ENCODE data around the gene GCNT1. TPM values are rescaled to one million over a fixed set of nuclear protein-coding genes. Genes with fewer than 3 reads are reported as not detected.
A peak's percentile ranks its signal among the peaks of the same experiment; 100 is the strongest.
"Not testable (repeated sequence)": the region's sequence is repeated elsewhere in the genome, so short reads cannot be mapped to it uniquely, and the experiment has no call there.

Gene GCNT1
- total RNA-seq, 1 experiment from 2014 or later: 5.5 TPM

- DNase-seq (ENCODE audit: low read depth): no peak
Observed at GRCh38 chr9:76490249-76490990, 31.4 kb downstream of the GCNT1 start.

DNA sequence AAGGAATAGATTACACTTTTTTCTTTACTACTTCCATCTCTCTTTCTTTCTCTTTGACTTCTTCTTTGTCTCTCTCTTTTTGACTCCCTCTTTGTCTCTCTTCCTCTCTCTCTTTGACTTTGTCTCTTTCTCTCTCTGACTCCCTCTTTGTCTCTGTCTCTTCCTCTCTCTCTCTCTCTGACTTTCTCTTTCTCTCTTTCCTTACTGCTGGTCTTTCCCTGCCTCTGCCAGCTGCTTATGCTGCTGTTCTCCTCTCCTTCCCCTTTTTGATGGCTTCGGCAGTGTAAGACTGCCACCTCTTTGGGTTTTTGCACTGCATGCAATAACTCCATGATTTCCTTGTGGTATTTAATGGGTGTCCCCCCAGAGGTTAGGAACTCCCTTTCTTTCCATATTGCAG lies 32.1 kb downstream of the GCNT1 start:
- not testable (repeated sequence) for DNase-seq (ENCODE audit: low read depth)

DNA sequence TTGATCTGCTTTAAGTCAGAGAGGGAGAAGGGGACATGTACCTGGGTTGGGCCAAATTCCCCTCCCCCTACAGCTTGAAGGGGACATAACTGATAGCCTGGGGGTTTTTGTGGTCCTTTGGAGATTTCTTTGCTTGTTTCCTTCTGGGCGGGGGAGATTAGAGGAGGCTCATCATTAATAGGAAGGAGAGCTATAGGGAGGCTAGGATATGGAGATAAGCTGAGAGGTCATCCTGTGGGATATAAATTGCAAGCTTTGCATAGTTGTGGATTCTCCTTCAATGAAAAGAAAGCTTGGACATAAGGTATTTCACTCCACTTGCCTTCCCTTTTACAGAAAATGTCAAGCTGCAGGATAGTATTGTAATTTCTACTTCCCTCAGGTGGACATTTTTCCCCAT lies 34.5 kb downstream of the GCNT1 start:
- not testable (repeated sequence) for DNase-seq (ENCODE audit: low read depth)

GRCh38 chr9:76500061-76500460 lies 41.1 kb downstream of the GCNT1 start:
- no peak for DNase-seq (ENCODE audit: low read depth)

DNA sequence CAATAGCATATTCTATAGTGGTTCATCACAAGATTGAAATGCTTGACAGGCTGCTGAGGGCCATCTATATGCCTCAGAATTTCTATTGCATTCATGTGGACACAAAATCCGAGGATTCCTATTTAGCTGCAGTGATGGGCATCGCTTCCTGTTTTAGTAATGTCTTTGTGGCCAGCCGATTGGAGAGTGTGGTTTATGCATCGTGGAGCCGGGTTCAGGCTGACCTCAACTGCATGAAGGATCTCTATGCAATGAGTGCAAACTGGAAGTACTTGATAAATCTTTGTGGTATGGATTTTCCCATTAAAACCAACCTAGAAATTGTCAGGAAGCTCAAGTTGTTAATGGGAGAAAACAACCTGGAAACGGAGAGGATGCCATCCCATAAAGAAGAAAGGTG lies 43.8 kb downstream of the GCNT1 start:
- no peak for DNase-seq (ENCODE audit: low read depth)

- no peak for DNase-seq (ENCODE audit: low read depth)
Observed at GRCh38 chr9:76510041-76510440, 51.1 kb downstream of the GCNT1 start.

DNA sequence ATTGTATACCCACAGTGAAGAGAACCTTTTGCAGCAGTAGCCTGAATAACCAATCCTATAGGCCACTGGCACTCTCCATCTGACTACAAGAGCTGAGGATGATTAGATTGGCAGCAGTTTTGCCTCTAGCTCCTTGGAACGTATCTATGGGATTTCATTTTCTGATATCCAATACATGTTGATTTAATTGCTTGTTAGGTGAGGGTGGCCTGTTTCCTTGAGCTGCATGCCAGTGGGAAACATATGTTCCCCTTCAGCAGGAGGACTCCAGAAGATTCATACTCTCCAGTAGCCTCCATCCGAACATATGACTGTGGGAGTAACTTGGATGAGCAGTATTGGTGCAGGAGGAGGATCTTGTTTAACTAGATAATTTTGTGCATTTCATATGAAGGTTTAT lies 51.5 kb downstream of the GCNT1 start:
- DNase-seq (ENCODE audit: low read depth): no peak

DNA sequence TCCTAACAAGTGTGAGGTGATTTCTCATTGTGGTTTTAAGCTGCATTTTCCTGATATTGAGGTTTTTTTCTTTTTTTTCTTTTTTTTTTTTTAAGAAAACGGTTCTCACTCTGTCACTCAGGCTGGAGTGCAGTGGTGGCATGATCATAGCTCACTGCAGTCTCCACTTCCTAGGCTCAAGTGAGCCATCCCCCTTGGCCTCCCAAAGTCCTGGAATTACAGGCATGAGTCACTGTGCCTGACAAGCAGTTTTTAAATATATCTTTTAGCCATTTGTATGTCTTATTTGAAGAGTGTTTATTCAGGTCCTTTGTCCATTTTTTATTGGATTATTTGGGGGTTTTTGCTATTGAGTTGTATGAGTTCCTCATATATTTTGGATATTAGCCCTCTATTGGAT lies 53.8 kb downstream of the GCNT1 start:
- DNase-seq (ENCODE audit: low read depth): peak; percentile 66

- no peak for DNase-seq (ENCODE audit: low read depth)
Observed at GRCh38 chr9:76516350-76516749, 57.4 kb downstream of the GCNT1 start.

DNA sequence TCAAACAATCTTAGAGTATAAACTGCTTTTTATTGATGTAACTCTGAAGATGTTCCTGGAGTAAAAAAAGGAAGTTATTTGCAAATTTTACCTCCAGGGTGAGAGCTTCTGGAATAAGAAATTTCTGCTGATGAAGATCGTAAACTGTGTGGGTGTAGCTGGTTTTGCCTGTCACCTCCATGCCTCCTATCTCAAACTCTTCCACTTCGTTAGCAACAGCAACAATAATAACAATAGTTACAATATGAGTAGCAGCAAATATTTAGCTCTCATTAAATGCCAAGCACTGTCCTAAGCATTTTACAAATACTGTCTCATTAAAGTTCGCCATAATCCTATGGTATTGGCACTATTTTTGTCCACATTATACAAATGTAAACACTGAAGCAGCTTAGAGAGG lies 57.9 kb downstream of the GCNT1 start:
- DNase-seq (ENCODE audit: low read depth): no peak

- DNase-seq (ENCODE audit: low read depth): peak; percentile 43
Observed at GRCh38 chr9:76519075-76519835, 60.3 kb downstream of the GCNT1 start.

DNA sequence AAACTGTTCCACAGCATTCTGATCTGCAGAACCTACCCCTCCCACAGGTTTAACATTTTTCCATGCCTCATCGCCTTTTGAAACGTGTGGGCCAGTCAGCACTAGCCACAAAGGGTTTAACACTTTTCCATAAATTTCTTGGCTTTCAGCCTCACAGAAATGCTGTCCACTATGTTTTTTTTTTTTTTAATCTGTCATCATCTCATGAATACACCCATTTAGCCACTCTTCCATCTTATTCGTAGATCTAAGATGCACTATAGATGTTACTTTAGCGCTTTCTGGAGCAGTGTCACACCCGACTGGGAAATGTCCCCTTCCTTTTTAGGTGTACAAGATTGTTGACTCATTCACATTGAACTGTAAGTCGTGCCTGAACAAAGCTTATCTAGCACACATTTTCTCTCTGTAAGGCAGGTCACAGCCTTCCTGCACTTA lies 62.3 kb downstream of the GCNT1 start:
- DNase-seq (ENCODE audit: low read depth): no peak

- DNase-seq (ENCODE audit: low read depth): no peak
Observed at GRCh38 chr9:76521906-76522305, 62.9 kb downstream of the GCNT1 start.

- DNase-seq (ENCODE audit: low read depth): not testable (repeated sequence)
Observed at GRCh38 chr9:76523617-76524200, 64.7 kb downstream of the GCNT1 start.

- DNase-seq (ENCODE audit: low read depth): no peak
Observed at GRCh38 chr9:76525196-76525595, 66.2 kb downstream of the GCNT1 start.

DNA sequence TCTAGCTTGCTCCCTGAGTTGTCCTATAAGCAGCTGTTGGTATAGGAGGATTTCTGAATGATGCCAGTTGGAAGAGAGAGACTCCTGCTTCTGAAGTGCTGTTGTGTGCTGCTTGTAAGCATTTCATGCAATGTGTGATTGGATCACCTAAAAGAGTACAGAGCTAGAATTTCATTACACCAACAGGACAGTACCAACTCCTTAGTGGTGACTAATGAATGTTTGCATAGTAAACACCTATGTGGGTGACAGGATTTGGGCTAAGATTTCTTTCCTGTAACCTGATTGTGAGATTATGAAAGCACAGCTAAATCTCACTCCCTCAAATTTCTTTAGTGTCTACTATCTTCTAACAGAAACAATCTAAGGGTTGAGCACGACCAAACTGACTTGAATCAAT lies 67.0 kb downstream of the GCNT1 start:
- no peak for DNase-seq (ENCODE audit: low read depth)

- DNase-seq (ENCODE audit: low read depth): no peak
Observed at GRCh38 chr9:76528056-76528455, 69.1 kb downstream of the GCNT1 start.

GRCh38 chr9:76528642-76529190 lies 69.7 kb downstream of the GCNT1 start:
- no peak for DNase-seq (ENCODE audit: low read depth)

- DNase-seq (ENCODE audit: low read depth): no peak
Observed at GRCh38 chr9:76529653-76530052, 70.7 kb downstream of the GCNT1 start.

GRCh38 chr9:76530458-76531110 lies 71.6 kb downstream of the GCNT1 start:
- peak; percentile 30 for DNase-seq (ENCODE audit: low read depth)

- no peak for DNase-seq (ENCODE audit: low read depth)
Observed at GRCh38 chr9:76531231-76531780, 72.3 kb downstream of the GCNT1 start.

DNA sequence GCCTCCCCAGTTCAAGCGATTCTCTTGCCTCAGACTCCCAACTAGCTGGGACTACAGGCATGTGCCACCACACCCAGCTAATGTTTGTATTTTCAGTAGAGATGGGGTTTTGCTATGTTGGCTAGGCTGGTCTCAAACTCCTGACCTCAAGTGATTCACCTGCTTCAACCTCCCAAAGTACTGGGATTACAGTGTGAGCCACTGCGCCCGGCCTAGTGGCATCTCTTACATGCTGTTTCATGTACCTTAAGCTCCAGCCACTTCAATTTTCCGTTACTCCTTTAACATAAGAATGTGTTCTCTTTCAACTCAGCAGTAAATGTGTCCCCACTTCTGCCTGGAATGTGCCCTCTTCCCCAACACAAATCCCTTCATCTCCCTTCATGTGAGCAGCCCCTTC lies 73.9 kb downstream of the GCNT1 start:
- DNase-seq (ENCODE audit: low read depth): not testable (repeated sequence)

Data from Daoy (cell line).